ENCODE data around the gene TRIM33. TPM values are rescaled to one million over a fixed set of nuclear protein-coding genes. Genes with fewer than 3 reads are reported as not detected.
A peak's percentile ranks its signal among the peaks of the same experiment; 100 is the strongest.
"Not testable (repeated sequence)": the region's sequence is repeated elsewhere in the genome, so short reads cannot be mapped to it uniquely, and the experiment has no call there.

Gene TRIM33
- total RNA-seq, 1 experiment from 2014 or later, result 22.3 TPM

DNA sequence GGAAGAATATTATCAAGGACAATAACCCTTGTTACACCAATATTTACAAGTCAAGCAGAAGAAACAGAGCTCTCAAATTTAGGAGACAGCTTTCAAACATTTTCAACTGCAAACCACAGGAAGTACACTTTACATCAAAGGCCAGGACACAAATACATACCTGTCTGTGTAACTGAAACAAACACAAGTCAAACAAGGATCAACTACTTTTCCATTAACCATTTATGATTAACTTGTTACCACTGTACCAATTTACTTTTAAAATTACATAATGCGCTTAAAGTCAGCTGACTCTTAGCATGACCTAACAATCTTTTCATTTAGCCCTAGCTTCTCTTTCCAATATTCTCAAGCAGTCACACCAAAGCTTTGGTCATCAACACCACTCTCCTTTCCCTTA, 43.5 kb downstream of the TRIM33 start:
- no peak for DNase-seq (ENCODE audit: low read depth)

DNA sequence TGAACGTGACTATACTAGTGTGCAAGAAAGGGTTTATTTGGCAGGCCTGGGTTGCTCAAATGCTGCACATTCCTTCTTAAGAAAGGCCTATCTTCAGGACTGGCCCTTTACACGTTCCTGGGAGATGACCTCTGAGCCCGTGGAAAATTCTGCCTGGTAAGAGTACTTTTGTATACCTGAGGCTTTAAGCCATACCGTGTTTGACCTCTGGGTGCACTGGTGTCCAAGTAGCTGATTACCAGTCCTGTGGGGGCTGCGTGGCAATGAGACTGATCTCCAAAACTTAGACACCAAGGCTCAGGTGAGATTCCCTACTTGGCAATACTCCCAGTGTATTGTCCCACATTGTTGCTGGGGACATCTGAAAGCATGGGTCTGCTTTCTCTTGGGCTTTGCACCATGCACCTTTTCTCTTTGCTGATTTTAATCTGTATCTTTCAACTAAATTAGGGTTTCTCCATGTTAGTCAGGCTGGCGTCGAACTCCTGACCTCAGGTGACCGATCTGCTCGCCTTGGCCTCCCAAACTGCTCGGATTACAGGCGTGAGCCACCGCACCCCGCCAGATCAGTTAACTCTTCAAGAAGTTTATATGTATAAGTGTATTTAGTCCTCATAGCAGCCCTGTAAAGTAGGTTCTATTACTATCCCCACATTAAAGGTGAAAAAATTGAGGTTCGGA, 44.5 kb downstream of the TRIM33 start:
- no peak for DNase-seq (ENCODE audit: low read depth)

- DNase-seq (ENCODE audit: low read depth), result no peak
Observed at GRCh38 chr1:114462963-114463362, 48.0 kb downstream of the TRIM33 start.

- DNase-seq (ENCODE audit: low read depth), result no peak
Observed at GRCh38 chr1:114462341-114462740, 48.7 kb downstream of the TRIM33 start.

- peak; percentile 63 for DNase-seq (ENCODE audit: low read depth)
Observed at GRCh38 chr1:114458237-114458777, 52.7 kb downstream of the TRIM33 start.

GRCh38 chr1:114457675-114458236, 53.2 kb downstream of the TRIM33 start:
- DNase-seq (ENCODE audit: low read depth), result no peak

DNA sequence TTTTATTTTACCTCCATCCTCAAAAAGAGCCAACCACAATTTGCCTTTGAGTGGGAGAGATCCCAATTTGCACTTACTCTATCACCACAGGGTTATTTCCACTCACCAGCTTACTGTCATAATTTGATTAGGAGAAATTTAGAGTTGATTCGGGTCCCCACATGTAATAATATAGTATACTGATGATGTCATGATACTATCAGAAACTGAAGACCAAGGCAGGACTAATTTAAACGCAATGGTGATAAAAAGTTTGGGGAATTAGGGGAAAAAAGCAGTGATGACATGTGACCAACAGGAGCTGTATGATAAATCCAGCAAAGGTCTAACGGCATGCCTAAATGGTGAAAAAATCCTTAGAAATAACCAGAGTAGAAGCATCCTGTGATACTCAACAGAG, 54.4 kb downstream of the TRIM33 start:
- DNase-seq (ENCODE audit: low read depth), result no peak

DNA sequence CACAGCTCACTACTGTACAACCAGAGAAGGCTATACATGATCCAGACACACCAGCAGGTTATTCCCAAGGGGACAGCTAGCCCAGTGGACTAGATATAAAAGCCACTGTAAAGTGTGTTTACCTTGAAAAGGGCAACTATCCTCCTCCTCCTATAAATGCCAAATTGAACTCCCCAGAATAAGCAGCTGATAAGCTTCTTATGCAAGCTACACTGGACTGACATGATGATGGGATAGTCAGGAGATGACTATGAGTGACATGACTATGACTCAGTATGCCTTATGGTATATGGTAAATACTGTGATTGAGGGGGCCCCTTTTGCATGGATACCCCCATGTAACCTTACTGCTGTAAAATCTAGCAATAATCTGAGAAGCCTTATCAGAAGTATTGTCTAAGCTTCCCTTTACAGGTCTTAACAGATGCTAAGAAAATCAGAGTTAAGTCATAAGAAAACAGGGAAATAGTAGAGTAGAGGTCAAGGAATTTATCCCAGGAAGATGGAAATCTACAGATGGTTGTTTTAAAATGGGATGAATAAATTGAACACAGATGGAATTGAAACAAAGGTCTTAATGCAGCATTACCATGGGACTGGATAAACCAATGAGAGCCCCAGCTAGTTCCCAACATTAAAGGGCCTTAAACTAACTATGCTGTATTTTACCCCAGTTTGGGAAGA, 55.8 kb downstream of the TRIM33 start:
- DNase-seq (ENCODE audit: low read depth), result peak; percentile 3

GRCh38 chr1:114454539-114454938, 56.5 kb downstream of the TRIM33 start:
- no peak for DNase-seq (ENCODE audit: low read depth)

DNA sequence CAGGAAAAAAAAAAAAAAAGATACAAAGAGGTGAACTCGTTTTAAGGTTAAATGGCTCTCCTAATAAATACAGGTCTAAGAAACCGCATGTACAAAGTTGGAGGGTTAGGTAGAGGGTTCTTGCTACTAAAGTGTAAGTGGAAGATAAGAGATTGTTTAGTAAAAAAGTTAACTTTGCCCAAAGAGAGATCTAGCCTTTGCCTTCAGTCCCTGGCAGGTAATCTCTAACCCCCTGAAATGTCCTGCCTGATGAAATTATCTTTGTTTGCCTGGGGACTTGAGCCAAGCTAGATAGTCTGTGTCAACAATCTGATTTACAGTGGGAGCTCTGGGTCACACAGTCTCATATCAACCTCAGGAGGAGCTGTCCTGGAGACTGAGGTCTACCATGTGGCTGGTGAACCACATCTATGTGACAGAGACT, 57.6 kb downstream of the TRIM33 start:
- DNase-seq (ENCODE audit: low read depth), result no peak

- no peak for DNase-seq (ENCODE audit: low read depth)
Observed at GRCh38 chr1:114448370-114449036, 62.5 kb downstream of the TRIM33 start.

DNA sequence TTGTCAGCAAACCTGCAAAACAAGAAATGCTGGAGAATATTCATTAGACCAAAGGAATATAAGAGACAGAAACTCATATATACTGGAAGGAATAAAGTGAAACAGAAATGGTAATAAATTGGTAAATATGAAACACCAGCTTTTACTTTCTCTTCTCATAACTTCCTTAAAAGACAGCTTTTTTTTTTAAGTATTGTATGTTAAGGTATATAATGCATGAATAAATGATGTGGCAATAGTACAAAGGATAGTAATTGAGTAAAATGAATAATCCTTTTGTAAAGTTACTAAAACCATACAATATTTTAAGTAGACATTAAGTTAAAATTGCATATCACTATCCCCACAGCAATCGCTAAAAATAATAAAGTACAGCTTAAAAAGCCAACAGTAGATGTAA, 64.8 kb downstream of the TRIM33 start:
- no peak for DNase-seq (ENCODE audit: low read depth)

- not testable (repeated sequence) for DNase-seq (ENCODE audit: low read depth)
Observed at GRCh38 chr1:114443226-114443625, 67.8 kb downstream of the TRIM33 start.

DNA sequence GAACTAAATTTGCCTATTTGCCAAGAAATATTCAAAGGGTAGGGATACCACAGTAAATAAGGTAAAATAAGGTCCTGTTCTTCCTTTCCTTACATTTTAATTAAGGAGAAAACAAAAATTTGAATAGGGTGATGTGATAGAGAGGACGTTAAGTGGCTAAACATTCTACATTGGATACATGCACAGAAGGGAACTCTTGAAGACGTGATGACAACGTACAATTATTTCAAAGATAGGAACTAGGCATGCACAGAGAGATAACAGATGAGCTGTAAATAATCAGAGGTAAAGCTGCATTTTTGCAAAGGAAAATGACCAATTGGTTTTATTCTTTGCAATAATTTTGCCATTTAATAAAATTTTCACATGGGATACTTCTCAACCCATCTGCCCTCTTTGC, 69.7 kb downstream of the TRIM33 start:
- no peak for DNase-seq (ENCODE audit: low read depth)

- no peak for DNase-seq (ENCODE audit: low read depth)
Observed at GRCh38 chr1:114439369-114439768, 71.6 kb downstream of the TRIM33 start.

DNA sequence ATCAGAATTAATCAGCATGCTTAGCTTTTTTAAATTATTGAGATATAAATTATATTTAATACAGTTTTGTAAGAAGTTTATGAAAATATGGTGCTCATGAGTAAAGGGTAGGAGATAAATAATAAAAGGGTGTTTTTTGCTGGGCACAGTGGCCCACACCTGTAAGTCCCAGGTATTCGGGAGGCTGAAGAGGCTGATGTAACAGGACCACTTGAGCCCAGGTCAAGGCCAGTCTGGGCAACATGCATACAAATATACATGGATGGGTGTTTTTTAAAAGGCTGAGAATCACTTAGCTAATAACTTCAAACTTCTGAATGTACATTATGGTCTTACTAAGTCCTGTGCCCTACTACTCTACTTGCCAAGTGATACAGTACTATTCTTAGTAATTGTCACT, 73.2 kb downstream of the TRIM33 start:
- no peak for DNase-seq (ENCODE audit: low read depth)

DNA sequence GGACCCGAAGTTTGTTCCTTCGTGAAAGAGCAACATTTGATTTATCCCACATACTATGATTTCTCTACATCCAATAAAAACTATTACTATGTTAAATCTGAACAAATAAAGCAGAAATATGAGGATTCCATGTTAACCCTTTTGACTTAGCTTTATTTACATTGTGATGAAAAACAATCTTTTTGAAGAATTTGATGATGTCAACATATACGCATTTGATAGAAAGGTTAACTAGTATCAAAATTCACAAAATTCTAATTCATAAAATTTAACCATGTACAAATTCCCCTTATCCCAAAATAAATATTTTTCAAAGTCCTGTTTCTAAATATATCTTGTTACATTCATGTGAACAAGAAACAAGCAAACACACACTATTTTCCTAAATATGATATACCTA, 74.2 kb downstream of the TRIM33 start:
- DNase-seq (ENCODE audit: low read depth), result no peak

DNA sequence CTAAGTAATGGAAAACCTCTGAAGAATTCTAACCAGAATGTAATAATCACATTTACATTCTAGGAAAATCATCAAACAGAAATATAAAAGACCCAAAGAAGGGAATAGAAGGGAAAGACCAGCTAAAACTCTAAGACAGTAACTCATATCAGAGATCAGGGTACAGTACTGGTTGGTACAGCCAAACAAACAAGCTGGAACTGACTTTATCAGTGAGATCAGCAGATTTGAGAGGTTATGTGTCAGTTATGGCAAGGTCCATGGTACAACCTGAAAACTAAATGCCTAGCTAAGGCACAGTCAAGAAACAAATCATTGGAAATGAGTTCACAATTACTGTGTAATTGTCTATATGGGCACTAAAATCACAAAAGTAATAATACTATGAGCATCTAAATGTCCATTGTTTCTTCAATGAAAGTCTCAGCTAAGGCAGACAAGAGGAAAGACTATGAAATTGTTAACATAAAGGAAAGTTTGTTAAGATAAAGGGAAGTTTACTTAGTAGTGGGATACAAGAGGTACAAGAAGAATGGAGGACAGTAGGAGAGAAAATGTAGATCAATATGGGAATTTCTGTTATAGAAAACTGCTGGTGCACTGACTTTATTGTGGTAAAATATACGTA, 75.8 kb downstream of the TRIM33 start:
- no peak for DNase-seq (ENCODE audit: low read depth)

DNA sequence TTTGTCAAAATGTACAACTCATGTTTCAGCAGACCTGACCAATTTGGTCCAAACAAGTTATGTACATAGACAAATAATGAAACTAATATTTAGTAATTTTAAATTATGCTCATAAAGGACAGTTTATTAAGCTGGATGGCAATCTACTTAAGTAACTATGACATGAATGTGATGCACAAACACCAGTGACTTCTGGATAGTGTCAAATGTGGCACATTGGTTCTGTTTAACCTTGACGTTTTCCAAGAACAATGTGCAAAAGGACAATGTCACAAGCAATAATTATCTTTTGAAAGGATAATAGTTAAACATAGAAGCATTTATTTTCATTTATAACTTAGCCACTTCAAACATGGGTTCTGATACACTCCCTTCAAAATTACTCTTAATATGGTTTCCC, 80.0 kb downstream of the TRIM33 start:
- no peak for DNase-seq (ENCODE audit: low read depth)

DNA sequence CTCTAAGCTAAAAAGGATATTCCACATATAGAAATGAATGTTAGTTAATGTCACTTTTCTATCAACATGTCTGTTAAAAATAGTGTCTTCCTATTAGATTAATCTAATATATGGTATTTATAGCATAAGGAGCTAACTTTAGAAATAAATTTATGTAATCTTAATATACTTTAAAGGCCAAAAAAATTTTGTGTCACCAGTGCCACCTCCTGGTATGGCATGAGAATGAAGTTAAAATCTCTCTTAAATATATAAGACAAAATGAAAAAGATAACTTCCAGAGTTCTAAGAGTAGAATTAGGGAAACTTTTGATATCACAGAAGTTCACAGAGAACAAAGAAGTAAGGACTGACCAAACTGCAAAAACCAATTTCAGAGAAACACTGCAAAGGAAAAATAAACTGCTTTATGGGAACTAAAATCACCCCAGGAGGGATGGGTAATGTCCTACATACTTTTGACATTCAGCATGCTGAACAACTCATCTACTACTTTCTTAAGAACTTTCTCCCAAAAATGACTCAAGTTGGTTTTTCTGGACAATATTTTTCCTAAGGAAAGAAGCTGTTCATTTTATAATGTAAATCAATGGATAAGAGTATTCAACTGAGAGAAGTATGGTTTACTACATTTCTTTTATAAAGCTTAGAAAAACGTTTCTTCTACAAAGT, 82.8 kb downstream of the TRIM33 start:
- peak; percentile 10 for DNase-seq (ENCODE audit: low read depth)

- DNase-seq (ENCODE audit: low read depth), result no peak
Observed at GRCh38 chr1:114427612-114428011, 83.4 kb downstream of the TRIM33 start.
